H1 (cell line): ENCODE data around the gene TMEM187. TPM values are rescaled to one million over a fixed set of nuclear protein-coding genes. Genes with fewer than 3 reads are reported as not detected.

Experiments used
- CTCF ChIA-PET: fragments of 300-600 bp; sonication (Branson Sonifier 250); formaldehyde crosslinking; loops from one replicate; lab custom pipeline; 2021; ENCODE audit not compliant: partially characterized antibody; lab: Charles Lee
- POLR2A ChIA-PET: fragments of 300-600 bp; sonication (Branson Sonifier 250); formaldehyde crosslinking; loops from one replicate; lab custom pipeline; 2021; ENCODE audit warnings: inconsistent platforms; ENCODE audit not compliant: partially characterized antibody; lab: Charles Lee
- DNase-seq, 2 experiments: peaks; one replicate each; pipeline versions ENCODE4 v3.0.0 to v3.0.0-alpha.2; 2010 to 2022; ENCODE audit warnings: low spot score in 2 of 2, low read depth in 1 of 2, mixed read lengths in 1 of 2
- FAIRE-seq: peaks from 2 replicates; lab custom pipeline; 2011; peaks lifted over from hg19 to GRCh38; lab: Jason Lieb, UNC
- H2AFZ ChIP-seq: 2 replicates; pipeline ENCODE4 v1.8.1; 2012; ENCODE audit warnings: low read length, inconsistent platforms
- H2AK5ac ChIP-seq: 2 replicates; pipeline ENCODE4 v1.6.1; 2013; ENCODE audit warnings: low read depth, low read length
- H2BK120ac ChIP-seq: replicated peaks from 2 replicates; pipeline ENCODE3; 2013; ENCODE audit warnings: low read depth, low read length, inconsistent platforms
- H2BK12ac ChIP-seq: 2 replicates; pipeline ENCODE4 v1.6.1; 2013; ENCODE audit warnings: low read depth, low read length
- H2BK15ac ChIP-seq: 2 replicates; pipeline ENCODE4 v1.6.1; 2013; ENCODE audit warnings: low read length
- H2BK20ac ChIP-seq: 2 replicates; pipeline ENCODE4 v1.6.1; 2013; ENCODE audit warnings: low read length
- H2BK5ac ChIP-seq: 2 replicates; pipeline ENCODE4 v1.6.1; 2013; ENCODE audit warnings: low read depth, low read length
- H3K14ac ChIP-seq: 2 replicates; pipeline ENCODE4 v1.6.1; 2013; ENCODE audit warnings: inconsistent platforms; ENCODE audit not compliant: insufficient read length
- H3K18ac ChIP-seq: 2 replicates; pipeline ENCODE4 v1.6.1; 2013; ENCODE audit warnings: low read length; ENCODE audit errors: extremely low read depth
- H3K23ac ChIP-seq: 2 replicates; pipeline ENCODE4 v1.6.1; 2013; ENCODE audit warnings: inconsistent platforms; ENCODE audit not compliant: insufficient read length
- H3K23me2 ChIP-seq: 2 replicates; pipeline ENCODE4 v1.6.1; 2013; ENCODE audit warnings: low read depth, low read length
- H3K27ac ChIP-seq: 2 replicates; pipeline ENCODE4 v1.6.1; 2011; ENCODE audit warnings: low read depth, low read length, inconsistent platforms
- H3K27me3 ChIP-seq, 4 experiments: replicated peaks in 1 of 4; 1 replicate in 1 of 4; 2 replicates in 3 of 4; pipeline versions ENCODE4 v1.6.1 to v1.8.1; 2011 to 2013; ENCODE audit warnings: low read length in 3 of 4, mild to moderate bottlenecking in 3 of 4, inconsistent platforms in 2 of 4, mixed read lengths in 2 of 4, moderate library complexity in 1 of 4; ENCODE audit not compliant: control insufficient read depth in 3 of 4, insufficient read depth in 3 of 4; ENCODE audit errors: extremely low read depth in 1 of 4
- H3K36me3 ChIP-seq, 4 experiments: 2 replicates each; pipeline versions ENCODE4 v1.6.1 to v1.8.1; 2011 to 2013; ENCODE audit warnings: mild to moderate bottlenecking in 4 of 4, low read length in 3 of 4, moderate library complexity in 2 of 4, control low read depth in 1 of 4, inconsistent platforms in 1 of 4; ENCODE audit not compliant: insufficient read depth in 4 of 4, control insufficient read depth in 2 of 4
- H3K4ac ChIP-seq: replicated peaks from 2 replicates; pipeline ENCODE3; 2013; ENCODE audit warnings: low read length, low read depth, mixed read lengths, inconsistent platforms; ENCODE audit not compliant: insufficient read length
- H3K4me1 ChIP-seq, 4 experiments: replicated peaks in 1 of 4; 1 replicate in 1 of 4; 2 replicates in 3 of 4; pipeline versions ENCODE4 v1.6.1 to v1.8.1; 2011 to 2013; ENCODE audit warnings: low read length in 3 of 4, inconsistent platforms in 2 of 4, mixed read lengths in 1 of 4; ENCODE audit not compliant: insufficient read depth in 4 of 4, control insufficient read depth in 3 of 4
- H3K4me2 ChIP-seq, 2 experiments: 2 replicates each; pipeline versions ENCODE4 v1.6.1 to v1.8.1; 2011 to 2013; ENCODE audit warnings: low read depth in 2 of 2, low read length in 2 of 2, control low read depth in 1 of 2, inconsistent platforms in 1 of 2, mild to moderate bottlenecking in 1 of 2; ENCODE audit not compliant: insufficient read depth in 1 of 2
- H3K4me3 ChIP-seq, 4 experiments: fragments of 200-600, 300-600 bp in 1 of 4; sonication (generic), shearing (Covaris generic), sonication (Bioruptor Twin) in 1 of 4; 2 replicates each; pipeline versions ENCODE4 v1.5.1 to v1.8.1; 2011 to 2016; ENCODE audit warnings: low read length in 4 of 4, low read depth in 3 of 4, control low read depth in 2 of 4, inconsistent platforms in 2 of 4, mild to moderate bottlenecking in 2 of 4, mixed read lengths in 1 of 4, moderate library complexity in 1 of 4; ENCODE audit not compliant: insufficient read depth in 2 of 4; ENCODE audit errors: extremely low read depth in 1 of 4
- H3K56ac ChIP-seq: replicated peaks from 2 replicates; pipeline ENCODE3; 2013; ENCODE audit warnings: low read depth, mild to moderate bottlenecking, mixed read lengths, low read length, inconsistent platforms; ENCODE audit not compliant: insufficient read length
- H3K79me1 ChIP-seq: 2 replicates; pipeline ENCODE4 v1.6.1; 2013; ENCODE audit warnings: low read depth, low read length, control low read depth
- H3K79me2 ChIP-seq, 2 experiments: 2 replicates each; pipeline versions ENCODE4 v1.6.1 to v1.8.1; 2012 to 2013; ENCODE audit warnings: low read length in 2 of 2, mild to moderate bottlenecking in 2 of 2, inconsistent platforms in 1 of 2; ENCODE audit not compliant: insufficient read depth in 2 of 2, control insufficient read depth in 1 of 2
- H3K9ac ChIP-seq, 4 experiments: replicated peaks in 1 of 4; 1 replicate in 1 of 4; 2 replicates in 3 of 4; pipeline versions ENCODE4 v1.6.1 to v1.8.1; 2011 to 2013; ENCODE audit warnings: low read depth in 3 of 4, low read length in 3 of 4, control low read depth in 2 of 4, mild to moderate bottlenecking in 2 of 4, moderate library complexity in 2 of 4, inconsistent platforms in 1 of 4; ENCODE audit errors: extremely low read depth in 1 of 4
- H3K9me3 ChIP-seq, 2 experiments: 2 replicates each; pipeline versions ENCODE4 v1.6.1 to v1.8.1; 2012 to 2013; ENCODE audit warnings: mild to moderate bottlenecking in 2 of 2, moderate library complexity in 2 of 2, control low read depth in 1 of 2, inconsistent platforms in 1 of 2, low read depth in 1 of 2, low read length in 1 of 2, mixed read lengths in 1 of 2; ENCODE audit not compliant: insufficient read depth in 2 of 2
- H4K20me1 ChIP-seq, 2 experiments: replicated peaks in 1 of 2; 2 replicates each; pipeline versions ENCODE3 to v1.8.1; 2011 to 2013; ENCODE audit warnings: inconsistent platforms in 2 of 2, low read length in 2 of 2, mild to moderate bottlenecking in 1 of 2; ENCODE audit not compliant: insufficient read depth in 2 of 2, control insufficient read depth in 1 of 2
- H4K5ac ChIP-seq: 2 replicates; pipeline ENCODE4 v1.6.1; 2013; ENCODE audit warnings: low read length, low read depth, mixed read lengths, inconsistent platforms; ENCODE audit not compliant: insufficient read length
- H4K8ac ChIP-seq: 2 replicates; pipeline ENCODE4 v1.8.0; 2013; ENCODE audit warnings: mild to moderate bottlenecking, moderate library complexity, low read length, inconsistent platforms; ENCODE audit not compliant: insufficient read depth; ENCODE audit errors: extremely low read depth
- H4K91ac ChIP-seq: replicated peaks from 2 replicates; pipeline ENCODE3; 2013; ENCODE audit warnings: low read length, mixed read lengths, inconsistent platforms; ENCODE audit not compliant: insufficient read length
- SP1 ChIP-seq: IDR thresholded peaks from 2 replicates; pipeline ENCODE4 v1.6.1; 2011; ENCODE audit warnings: low read depth, low read length
- WGBS, 2 experiments: shearing (Covaris generic) in 1 of 2; methylation state at CpG; one replicate each; pipeline versions ENCODE4 v1.1.6 to v1.1.7; 2013 to 2015; ENCODE audit warnings: low lambda C conversion rate in 2 of 2, mixed read lengths in 2 of 2, inconsistent platforms in 1 of 2, low coverage in 1 of 2, missing lambda C conversion rate in 1 of 2; ENCODE audit not compliant: insufficient replicate concordance in 2 of 2, insufficient coverage in 1 of 2, insufficient read length in 1 of 2; ENCODE audit errors: extremely low coverage in 1 of 2, missing lambda C conversion rate in 1 of 2; 5-methylcytosine and 5-hydroxymethylcytosine counted together
- polyA plus RNA-seq, 7 experiments: library from polyadenylated mRNA; depleted of rRNA in 3 of 7; stranded (reverse) in 5 of 7; unstranded in 2 of 7; fragments of >200 nt in 5 of 7; fragments of 200-250 nt in 2 of 7; gene quantifications; 1 replicate in 5 of 7; 2 replicates in 1 of 7; 4 replicates in 1 of 7; pipeline versions ENCODE4 v1.2.1 to v1.2.3, GENCODE V29; 2011 to 2013; ENCODE audit warnings: missing spikeins in 2 of 7, mixed read lengths in 2 of 7
- total RNA-seq: library from RNA; stranded (reverse); fragmentation: NEBNext Ultra II Directional; extraction: Animal tissue kit (Norgen Biotek cat#: 25700); gene quantifications from 2 replicates; pipeline ENCODE4 v1.2.1, GENCODE V29; 2021

The TMEM187 gene
- total and polyA plus RNA-seq, 2 of the 8 experiments (the other 6 are each of a cell fraction or from before 2014, with no cell fraction given) = 5.0 to 14.5 TPM

GRCh38 chrX:153927672-153927921 lies 45.0 kb upstream of the TMEM187 start:
- no peak overlapping the region for H2BK20ac ChIP-seq
- 0 out of 2 replicates have a peak overlapping the region, but pooled peaks have one; percentile 68 for H2BK12ac ChIP-seq
- H3K23me2 ChIP-seq = peaks cover 15% of the 10 kb centered on the region; the same call in 1 of the 2 replicates
- H3K9me3 ChIP-seq = no peaks in the 10 kb centered on the region
- peak overlapping the region; percentile 88 to 94 for H3K4me2 ChIP-seq
- H3K36me3 ChIP-seq = peaks cover 0 to 10% (median 4%) of the 10 kb centered on the region in 4 experiments; a peak in 2 of 8 replicates
- H2AFZ ChIP-seq = no peak overlapping the region
- no peaks in the 10 kb centered on the region; the same call in 1 of the 2 replicates for H3K79me1 ChIP-seq
- H4K5ac ChIP-seq = peak overlapping the region; percentile 88
- H3K27me3 ChIP-seq = no peaks in the 10 kb centered on the region
- DNase-seq = no peak
- CTCF ChIA-PET = interaction anchor here (0.7 to 19.6 kb wide), 8 partner anchors 9 to 99 kb away, joined by 3 to 272 read pairs (median 4); partner anchors contain the start of gene RENBP
- no peak for FAIRE-seq
- peak overlapping the region; percentile 69 for H3K4ac ChIP-seq
- H3K4me1 ChIP-seq = peaks cover 3 to 18% (median 12%) of the 10 kb centered on the region in 4 experiments
- POLR2A ChIA-PET = interaction anchor here (0.7 to 14.9 kb wide), 9 partner anchors 14 to 161 kb away, joined by 3 to 231 read pairs (median 7); partner anchors contain the start of genes HCFC1, L1CAM, NAA10 and RENBP
- H3K27ac ChIP-seq = peak overlapping the region; percentile 79
- H4K20me1 ChIP-seq = no peaks in the 10 kb centered on the region
- H4K91ac ChIP-seq = peak overlapping the region; percentile 44
- peak overlapping the region; percentile 83; the same call in 1 of the 2 replicates for H3K18ac ChIP-seq
- H3K4me3 ChIP-seq = peak overlapping the region; percentile 55 to 77 (median 62)
- H3K14ac ChIP-seq = no peak overlapping the region
- peak overlapping the region; percentile 1 for H3K56ac ChIP-seq
- H3K79me2 ChIP-seq = peaks cover 0 to 3% of the 10 kb centered on the region in 2 experiments; a peak in 1 of 4 replicates
- peak overlapping the region; percentile 15 to 78 (median 68) for H3K9ac ChIP-seq
- H3K23ac ChIP-seq = no peak overlapping the region
- peak overlapping the region; percentile 64 for H2BK120ac ChIP-seq
- peak overlapping the region; percentile 93 for H2AK5ac ChIP-seq
- H2BK5ac ChIP-seq = peak overlapping the region; percentile 66; the same call in 1 of the 2 replicates
- no peak overlapping the region; the same call in 1 of the 2 replicates for H4K8ac ChIP-seq
- TF ChIP-seq SP1 = no peak
- TF ChIP-seq, all 59 proteins: peak for 0
- WGBS, 2 experiments = 0% methylated on average over 4 of the region's 8 CpGs; no CpG with 5 or more reads in 1 of the 2 experiments
- H2BK15ac ChIP-seq = no peak overlapping the region
